HepG2 (cell line): ENCODE measurements around the gene SOX12. TPM values are rescaled to one million over a fixed set of nuclear protein-coding genes. Genes with fewer than 3 reads are reported as not detected.

ENCODE experiments used
- ASH2L ChIP-seq: fragments of 300-600, 200-600 bp; sonication (generic); IDR thresholded peaks from 2 replicates; pipeline ENCODE4 v1.7.0; 2017; ENCODE audit warnings: low read depth, mild to moderate bottlenecking, moderate library complexity, mixed read lengths, low read length; ENCODE audit not compliant: insufficient read length
- BRCA1 ChIP-seq: sonication (generic); formaldehyde crosslinking; IDR thresholded peaks from 2 replicates; pipeline ENCODE4 v1.4.0; 2020; ENCODE audit warnings: missing genetic modification reagents
- IKZF5 ChIP-seq: IDR thresholded peaks from 2 replicates; pipeline ENCODE4 v1.6.1; 2018; ENCODE audit warnings: missing genetic modification reagents, mild to moderate bottlenecking, missing compliant biosample characterization
- MYC ChIP-seq: sonication (generic); formaldehyde crosslinking; IDR thresholded peaks from 2 replicates; pipeline ENCODE4 v1.9.0; 2021; ENCODE audit warnings: missing genetic modification reagents, borderline replicate concordance
- NCOA2 ChIP-seq: sonication (generic); formaldehyde crosslinking; IDR thresholded peaks from 2 replicates; pipeline ENCODE4 v1.8.0; 2022; ENCODE audit warnings: inconsistent platforms
- RFX5 ChIP-seq: IDR thresholded peaks from 2 replicates; pipeline ENCODE4 v1.6.1; 2011; ENCODE audit warnings: low read depth, low read length, improper control_type of control experiment
- RXRA ChIP-seq: sonication (generic); formaldehyde crosslinking; IDR thresholded peaks from 2 replicates; pipeline ENCODE4 v1.5.1; 2020; ENCODE audit warnings: missing genetic modification reagents
- TBX2 ChIP-seq: sonication (generic); formaldehyde crosslinking; IDR thresholded peaks from 2 replicates; pipeline ENCODE4 v1.5.0; 2020; ENCODE audit warnings: missing genetic modification reagents, mild to moderate bottlenecking, borderline replicate concordance
- ZFP36L1 ChIP-seq: sonication (generic); formaldehyde crosslinking; IDR thresholded peaks from 2 replicates; pipeline ENCODE4 v1.8.0; 2022; ENCODE audit warnings: mild to moderate bottlenecking, missing genetic modification reagents, moderate library complexity
- ZNF234 ChIP-seq: sonication (generic); formaldehyde crosslinking; conservative IDR thresholded peaks from 2 replicates; pipeline ENCODE4 v1.5.1; 2020; ENCODE audit warnings: mild to moderate bottlenecking, missing genetic modification reagents
- ZNF407 ChIP-seq: sonication (generic); formaldehyde crosslinking; IDR thresholded peaks from one replicate; pipeline ENCODE4 v1.5.1; 2020; ENCODE audit warnings: mild to moderate bottlenecking, missing genetic modification reagents; ENCODE audit errors: not compliant biosample characterization
- ZNF563 ChIP-seq: sonication (generic); formaldehyde crosslinking; IDR thresholded peaks from 2 replicates; pipeline ENCODE4 v1.8.0; 2022; ENCODE audit warnings: mild to moderate bottlenecking, moderate library complexity, missing genetic modification reagents
- ZNF577 ChIP-seq: sonication (generic); formaldehyde crosslinking; IDR thresholded peaks from 2 replicates; pipeline ENCODE4 v1.4.0; 2020; ENCODE audit warnings: mild to moderate bottlenecking, low read depth, missing genetic modification reagents, borderline replicate concordance
- ZNF782 ChIP-seq: sonication (generic); formaldehyde crosslinking; IDR thresholded peaks from 2 replicates; pipeline ENCODE4 v1.4.0; 2020; ENCODE audit warnings: missing genetic modification reagents, mild to moderate bottlenecking, borderline replicate concordance
- ZNF788 ChIP-seq: sonication (generic); formaldehyde crosslinking; IDR thresholded peaks from 2 replicates; pipeline ENCODE4 v1.5.0; 2020; ENCODE audit warnings: mild to moderate bottlenecking, missing genetic modification reagents, borderline replicate concordance
- polyA plus RNA-seq, 8 experiments: library from polyadenylated mRNA; depleted of rRNA in 3 of 8; stranded (reverse) in 7 of 8; unstranded in 1 of 8; fragments of >200 nt; fragmentation: Illumina TruSeq in 4 of 8; extraction: Trizol in 4 of 8; gene quantifications; 2 replicates each; pipeline versions ENCODE4 v1.2.1 to v1.2.3, GENCODE V29; 2011 to 2016; ENCODE audit warnings: low read depth in 4 of 8, missing spikeins in 1 of 8, mixed read lengths in 1 of 8; ENCODE audit not compliant: insufficient read depth in 1 of 8
- total RNA-seq, 5 experiments: library from RNA; depleted of rRNA; stranded (reverse); fragments of >200 nt; fragmentation: Illumina TruSeq; extraction: Trizol; gene quantifications; 2 replicates each; pipeline ENCODE4 v1.2.3, GENCODE V29; 2016; ENCODE audit warnings: low read depth in 1 of 5
- TF ChIP-seq, protein P1 (sequence below): sonication (generic); formaldehyde crosslinking; IDR thresholded peaks from 2 replicates; pipeline ENCODE4 v1.4.0; 2020; ENCODE audit warnings: missing genetic modification reagents
- TF ChIP-seq, protein P2 (sequence below): sonication (generic); formaldehyde crosslinking; IDR thresholded peaks from 2 replicates; pipeline ENCODE4 v1.5.0; 2020; ENCODE audit warnings: missing genetic modification reagents

Gene SOX12
- total and polyA plus RNA-seq, 2 of the 13 experiments (the other 11 are each of a cell fraction or from before 2014, with no cell fraction given): 10.0 to 18.7 TPM

- TF ChIP-seq ZNF234 (CRISPR knock-in tag) (0 out of 2 replicates have a peak, but pooled peaks have one; percentile 70), TBX2 (CRISPR knock-in tag) (peak; percentile 76; the same call in 1 of the 2 replicates), RFX5 (no peak), ZFP36L1 (CRISPR knock-in tag) (no peak; the same call in 1 of the 2 replicates), RXRA (CRISPR knock-in tag) (peak; percentile 72; the same call in 1 of the 2 replicates), ZNF577 (CRISPR knock-in tag) (no peak), NCOA2 (CRISPR knock-in tag) (no peak), ZNF788 (CRISPR knock-in tag) (peak; percentile 94), ASH2L (no peak), ZNF407 (CRISPR knock-in tag) (peak; percentile 83), ZNF563 (CRISPR knock-in tag) (peak; percentile 71; the same call in 1 of the 2 replicates), ZNF782 (CRISPR knock-in tag) (no peak), MYC (peak; percentile 24; the same call in 1 of the 2 replicates), IKZF5 (CRISPR knock-in tag) (peak; percentile 92), BRCA1 (CRISPR knock-in tag) (no peak)
- TF ChIP-seq, protein P1, sequence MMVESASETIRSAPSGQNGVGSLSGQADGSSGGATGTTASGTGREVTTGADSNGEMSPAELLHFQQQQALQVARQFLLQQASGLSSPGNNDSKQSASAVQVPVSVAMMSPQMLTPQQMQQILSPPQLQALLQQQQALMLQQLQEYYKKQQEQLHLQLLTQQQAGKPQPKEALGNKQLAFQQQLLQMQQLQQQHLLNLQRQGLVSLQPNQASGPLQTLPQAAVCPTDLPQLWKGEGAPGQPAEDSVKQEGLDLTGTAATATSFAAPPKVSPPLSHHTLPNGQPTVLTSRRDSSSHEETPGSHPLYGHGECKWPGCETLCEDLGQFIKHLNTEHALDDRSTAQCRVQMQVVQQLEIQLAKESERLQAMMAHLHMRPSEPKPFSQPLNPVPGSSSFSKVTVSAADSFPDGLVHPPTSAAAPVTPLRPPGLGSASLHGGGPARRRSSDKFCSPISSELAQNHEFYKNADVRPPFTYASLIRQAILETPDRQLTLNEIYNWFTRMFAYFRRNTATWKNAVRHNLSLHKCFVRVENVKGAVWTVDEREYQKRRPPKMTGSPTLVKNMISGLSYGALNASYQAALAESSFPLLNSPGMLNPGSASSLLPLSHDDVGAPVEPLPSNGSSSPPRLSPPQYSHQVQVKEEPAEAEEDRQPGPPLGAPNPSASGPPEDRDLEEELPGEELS (CRISPR knock-in tag): no peak; the same call in none of the 2 replicates
- TF ChIP-seq, protein P2, sequence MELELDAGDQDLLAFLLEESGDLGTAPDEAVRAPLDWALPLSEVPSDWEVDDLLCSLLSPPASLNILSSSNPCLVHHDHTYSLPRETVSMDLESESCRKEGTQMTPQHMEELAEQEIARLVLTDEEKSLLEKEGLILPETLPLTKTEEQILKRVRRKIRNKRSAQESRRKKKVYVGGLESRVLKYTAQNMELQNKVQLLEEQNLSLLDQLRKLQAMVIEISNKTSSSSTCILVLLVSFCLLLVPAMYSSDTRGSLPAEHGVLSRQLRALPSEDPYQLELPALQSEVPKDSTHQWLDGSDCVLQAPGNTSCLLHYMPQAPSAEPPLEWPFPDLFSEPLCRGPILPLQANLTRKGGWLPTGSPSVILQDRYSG (CRISPR knock-in tag): no peak
Measured at GRCh38 chr20:354298-354977, 29.1 kb downstream of the SOX12 start (continued).
